OCI-LY7 (cell line): ENCODE measurements around the gene S100A8.

Source experiments
- EZH2phosphoT487 ChIP-seq: fragments of 200-600 bp; sonication (generic); IDR thresholded peaks from 2 replicates; pipeline ENCODE4 v1.6.1; 2018; ENCODE audit warnings: low read depth, borderline replicate concordance, mild to moderate bottlenecking, mixed run types, antibody characterized with exemption, low read length, moderate library complexity, mixed read lengths
- TF ChIP-seq, protein P1 (sequence below): fragments of 200-600 bp; sonication (generic); conservative IDR thresholded peaks from 2 replicates; pipeline ENCODE4 v1.5.1; 2014; ENCODE audit warnings: mild to moderate bottlenecking, antibody characterized with exemption, low read length, moderate library complexity, mixed read lengths

DNA sequence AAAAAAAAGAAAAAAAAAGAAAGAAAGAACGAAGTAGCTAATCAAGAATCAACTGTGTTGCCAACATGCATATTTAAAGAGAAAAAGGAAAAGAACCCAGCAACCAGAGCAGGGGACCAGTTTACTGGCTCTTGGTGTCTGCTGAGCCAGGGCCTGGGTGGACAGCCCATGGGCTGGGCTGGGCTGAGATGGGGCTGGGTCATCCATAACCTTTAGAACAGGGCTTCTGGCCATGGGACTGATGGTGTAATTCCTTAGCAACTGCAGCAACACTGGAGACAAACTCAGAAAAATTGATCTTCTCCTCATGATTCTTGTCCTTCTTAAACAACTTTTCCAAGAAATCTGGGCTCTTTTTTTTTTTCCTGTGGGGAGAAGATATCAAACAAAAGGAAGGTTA is 35.9 kb upstream of the S100A8 start:
- TF ChIP-seq, protein P1, sequence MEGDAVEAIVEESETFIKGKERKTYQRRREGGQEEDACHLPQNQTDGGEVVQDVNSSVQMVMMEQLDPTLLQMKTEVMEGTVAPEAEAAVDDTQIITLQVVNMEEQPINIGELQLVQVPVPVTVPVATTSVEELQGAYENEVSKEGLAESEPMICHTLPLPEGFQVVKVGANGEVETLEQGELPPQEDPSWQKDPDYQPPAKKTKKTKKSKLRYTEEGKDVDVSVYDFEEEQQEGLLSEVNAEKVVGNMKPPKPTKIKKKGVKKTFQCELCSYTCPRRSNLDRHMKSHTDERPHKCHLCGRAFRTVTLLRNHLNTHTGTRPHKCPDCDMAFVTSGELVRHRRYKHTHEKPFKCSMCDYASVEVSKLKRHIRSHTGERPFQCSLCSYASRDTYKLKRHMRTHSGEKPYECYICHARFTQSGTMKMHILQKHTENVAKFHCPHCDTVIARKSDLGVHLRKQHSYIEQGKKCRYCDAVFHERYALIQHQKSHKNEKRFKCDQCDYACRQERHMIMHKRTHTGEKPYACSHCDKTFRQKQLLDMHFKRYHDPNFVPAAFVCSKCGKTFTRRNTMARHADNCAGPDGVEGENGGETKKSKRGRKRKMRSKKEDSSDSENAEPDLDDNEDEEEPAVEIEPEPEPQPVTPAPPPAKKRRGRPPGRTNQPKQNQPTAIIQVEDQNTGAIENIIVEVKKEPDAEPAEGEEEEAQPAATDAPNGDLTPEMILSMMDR: no peak
- TF ChIP-seq EZH2phosphoT487: no peak
